Activated T-cell treated with anti-CD3 and anti-CD28 coated beads, Interleukin-2, amount 50 U/mL, for 1 hour (primary cell): Measurements from ENCODE around the gene PRKN.

ENCODE experiments used
- DNase-seq: peaks from one replicate; pipeline ENCODE4 v3.0.0-alpha.2; 2020

PRKN gene

DNA sequence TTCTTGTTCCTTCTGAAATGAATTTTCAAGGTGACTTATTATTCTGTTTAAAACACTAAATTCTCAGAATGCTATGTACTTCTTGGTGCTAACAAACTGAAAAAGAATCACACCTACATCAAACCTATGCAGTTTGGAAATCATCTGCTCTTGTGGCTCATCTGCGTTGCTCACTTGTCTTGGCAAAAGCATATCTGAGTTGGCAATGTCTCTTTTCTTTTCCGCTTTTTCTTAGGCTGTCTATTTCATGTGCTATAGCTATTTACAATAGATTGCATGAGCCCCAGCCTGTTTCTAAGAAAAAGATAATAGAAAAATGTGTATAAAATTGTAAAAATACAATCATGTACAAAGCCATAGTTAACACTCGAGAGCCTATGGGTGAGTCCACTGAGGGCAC lies 1104.8 kb downstream of the PRKN start:
- DNase-seq, result no peak

DNA sequence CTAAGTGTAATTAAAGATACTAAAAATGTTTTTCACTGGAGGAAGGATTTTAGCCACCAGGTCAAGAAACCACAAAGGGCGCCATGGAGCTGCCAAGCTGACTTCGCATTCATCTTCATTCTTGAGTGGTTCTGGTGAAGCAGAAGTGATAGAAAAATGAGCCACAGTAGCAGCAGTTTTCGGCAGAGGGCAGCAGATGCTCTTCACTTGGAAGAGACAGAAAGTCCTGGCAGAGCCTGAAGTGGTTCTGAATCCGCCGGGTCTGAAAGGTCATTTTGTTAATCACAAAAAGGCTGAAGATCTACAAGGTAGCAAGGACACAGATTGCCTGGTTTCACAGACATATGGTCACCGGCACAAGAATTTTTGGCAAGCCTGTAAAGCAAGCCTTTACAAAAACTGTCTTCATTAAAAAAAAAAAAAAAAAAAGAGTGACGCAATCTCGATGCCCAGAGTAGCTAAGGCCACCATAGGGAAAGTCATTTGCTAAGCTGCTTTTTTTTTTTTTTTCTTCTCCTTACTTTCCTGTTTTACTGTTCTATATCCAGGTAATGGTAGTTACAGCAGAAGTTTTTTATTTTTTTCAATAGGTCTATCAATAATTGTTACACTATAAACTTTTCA lies 1108.6 kb downstream of the PRKN start:
- no peak for DNase-seq

DNA sequence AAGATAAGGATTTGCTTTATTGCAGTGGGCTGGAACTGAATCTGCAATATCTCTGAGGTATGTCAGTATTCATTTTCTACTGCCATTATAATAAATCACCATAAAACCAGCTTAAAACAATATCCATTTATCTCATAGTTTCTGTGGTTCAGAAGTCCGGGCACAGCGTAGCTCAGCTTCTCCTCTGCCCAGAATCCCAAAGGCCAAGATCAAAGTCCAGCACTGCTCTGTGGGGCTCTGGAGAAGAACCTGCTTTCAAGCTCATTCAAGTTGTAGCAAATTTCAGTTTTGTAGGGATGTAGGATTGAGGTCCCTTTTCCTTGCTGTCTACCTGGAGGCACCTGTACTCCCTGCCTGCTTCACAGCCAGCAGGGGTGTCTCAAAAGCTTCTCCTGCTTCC lies 1113.9 kb downstream of the PRKN start:
- no peak for DNase-seq

DNA sequence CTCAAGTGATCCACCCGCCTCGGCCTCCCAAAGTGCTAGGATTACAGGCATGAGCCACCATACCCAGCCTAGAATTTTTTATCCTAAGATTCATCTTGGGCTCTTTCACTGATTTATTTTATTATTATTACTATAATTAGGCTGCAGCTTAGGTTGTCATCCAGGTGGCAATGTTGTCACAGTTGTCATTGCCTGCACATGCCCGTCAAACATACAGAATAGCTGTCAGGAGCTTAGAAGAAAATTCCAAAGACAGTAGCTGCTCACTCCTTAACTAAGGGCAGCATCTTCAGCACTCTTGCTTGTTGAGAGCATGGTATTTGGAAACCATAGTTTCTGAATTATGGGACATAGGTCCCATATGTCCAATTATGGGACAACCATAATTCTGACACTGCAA lies 1118.8 kb downstream of the PRKN start:
- no peak for DNase-seq

DNA sequence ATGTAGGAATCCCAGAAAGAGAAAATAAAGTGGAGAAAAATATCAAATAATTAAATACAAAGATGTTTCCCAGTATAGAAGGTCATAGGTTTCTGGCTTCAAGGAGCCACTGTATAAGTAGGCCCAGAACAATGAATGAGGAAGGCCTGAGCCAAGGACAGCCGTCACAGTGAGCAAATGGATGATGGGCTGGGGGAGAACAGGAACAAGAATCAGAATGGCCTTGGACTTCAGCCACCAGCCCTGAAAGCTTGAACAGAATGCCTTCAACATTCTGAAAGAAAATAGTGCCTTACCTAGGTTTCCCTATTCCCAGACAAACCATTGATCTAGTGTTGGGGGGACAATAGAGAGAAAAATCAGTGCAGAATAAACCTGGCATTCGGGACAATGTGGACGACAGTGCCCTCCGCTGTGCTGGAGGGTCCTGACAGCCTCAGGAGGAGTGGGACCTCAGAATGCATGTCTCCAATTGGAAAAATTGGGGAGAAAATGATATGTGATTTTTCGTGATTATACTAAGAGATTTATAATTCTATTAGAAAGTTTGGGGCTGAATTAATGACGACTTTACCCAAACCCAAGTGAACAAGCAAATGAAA lies 1119.8 kb downstream of the PRKN start:
- DNase-seq, result no peak

DNA sequence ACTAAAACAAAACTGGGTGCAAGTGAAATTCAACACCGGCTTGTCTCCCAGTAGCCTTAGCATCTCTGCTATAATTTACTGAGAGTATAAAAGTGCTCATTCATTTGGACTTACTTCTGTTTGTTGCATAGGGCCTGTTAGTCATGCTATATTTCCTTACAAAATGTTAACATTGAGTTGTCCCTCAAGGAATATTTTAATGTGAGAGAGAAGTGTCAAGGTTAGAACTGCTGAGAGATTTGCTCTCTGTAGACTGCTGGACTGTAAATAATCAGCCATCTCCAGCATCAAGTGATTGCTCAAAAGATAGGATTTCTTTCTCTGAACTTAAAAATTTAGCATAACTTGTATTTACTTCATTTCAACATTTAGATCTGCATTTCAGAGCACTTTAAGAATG lies 1125.2 kb downstream of the PRKN start:
- DNase-seq, result no peak

DNA sequence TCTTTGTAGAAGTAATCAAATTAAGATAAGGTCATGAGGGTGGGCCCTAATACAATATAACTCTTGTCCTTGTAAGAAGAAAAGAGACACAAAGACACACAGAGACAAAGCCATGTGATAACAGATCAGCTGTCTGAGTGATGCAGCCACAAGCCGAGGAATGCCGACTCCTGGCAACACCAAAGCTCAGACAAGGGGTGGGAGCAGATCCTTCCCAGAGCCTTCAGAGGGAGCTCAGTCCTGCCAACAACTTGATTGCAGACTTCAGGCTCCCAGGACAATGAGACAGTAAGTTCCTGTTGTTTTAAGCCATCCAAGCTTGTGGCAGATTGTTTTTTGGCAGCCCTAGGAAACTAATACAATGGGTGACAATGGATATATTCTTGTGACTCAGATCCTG lies 1128.7 kb downstream of the PRKN start:
- no peak for DNase-seq

DNA sequence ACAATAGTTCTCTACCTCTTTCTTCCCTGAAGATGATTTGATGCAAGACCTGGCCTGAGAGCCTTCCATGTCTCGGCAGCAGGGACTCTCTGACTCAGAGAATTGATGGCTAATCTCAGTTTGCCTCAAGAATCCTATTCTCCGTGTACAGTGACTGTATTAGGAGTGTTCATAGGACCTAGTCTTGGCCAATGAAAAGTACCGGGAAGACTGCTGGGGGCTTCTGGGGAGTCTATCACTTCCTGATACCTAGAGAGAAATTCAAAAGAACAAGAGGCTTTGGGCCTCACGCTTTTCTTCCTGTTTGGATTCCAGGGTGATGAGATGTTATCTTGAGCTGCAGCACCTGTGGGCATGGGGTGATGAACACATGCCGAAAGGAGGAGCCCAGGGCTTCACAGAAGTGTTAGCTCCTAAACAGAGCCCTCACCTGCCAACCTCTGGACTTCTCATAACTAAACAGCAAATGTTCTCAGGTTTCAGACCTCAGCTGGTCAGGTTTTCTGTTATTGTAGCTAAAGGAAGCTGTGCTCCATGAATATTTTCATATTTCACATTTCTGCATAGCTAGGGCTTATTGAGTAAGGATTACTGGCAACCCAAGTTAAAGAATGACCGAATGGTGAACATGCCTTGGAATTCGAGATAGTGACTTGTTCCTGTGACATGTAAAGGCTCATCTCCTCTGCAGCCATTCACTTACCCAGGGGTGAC lies 1130.6 kb downstream of the PRKN start:
- DNase-seq, result no peak

DNA sequence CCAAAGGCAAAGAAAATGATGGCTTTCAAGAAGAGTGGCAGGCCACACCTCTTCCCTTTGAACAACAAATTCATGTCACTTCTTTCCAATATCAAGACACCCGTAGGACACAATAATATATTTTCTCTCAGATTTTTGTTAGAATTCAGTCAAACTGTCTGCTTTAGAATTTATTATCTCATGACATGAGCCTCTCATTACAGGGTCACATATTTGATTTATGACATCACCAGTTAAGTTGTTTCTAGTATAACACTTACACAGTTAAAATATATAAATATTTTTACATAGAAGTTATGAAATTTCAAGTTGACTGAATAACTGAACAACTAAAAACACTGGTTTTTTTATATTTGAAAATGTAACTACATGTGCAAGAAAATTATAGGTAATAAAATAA lies 1133.2 kb downstream of the PRKN start:
- no peak for DNase-seq

DNA sequence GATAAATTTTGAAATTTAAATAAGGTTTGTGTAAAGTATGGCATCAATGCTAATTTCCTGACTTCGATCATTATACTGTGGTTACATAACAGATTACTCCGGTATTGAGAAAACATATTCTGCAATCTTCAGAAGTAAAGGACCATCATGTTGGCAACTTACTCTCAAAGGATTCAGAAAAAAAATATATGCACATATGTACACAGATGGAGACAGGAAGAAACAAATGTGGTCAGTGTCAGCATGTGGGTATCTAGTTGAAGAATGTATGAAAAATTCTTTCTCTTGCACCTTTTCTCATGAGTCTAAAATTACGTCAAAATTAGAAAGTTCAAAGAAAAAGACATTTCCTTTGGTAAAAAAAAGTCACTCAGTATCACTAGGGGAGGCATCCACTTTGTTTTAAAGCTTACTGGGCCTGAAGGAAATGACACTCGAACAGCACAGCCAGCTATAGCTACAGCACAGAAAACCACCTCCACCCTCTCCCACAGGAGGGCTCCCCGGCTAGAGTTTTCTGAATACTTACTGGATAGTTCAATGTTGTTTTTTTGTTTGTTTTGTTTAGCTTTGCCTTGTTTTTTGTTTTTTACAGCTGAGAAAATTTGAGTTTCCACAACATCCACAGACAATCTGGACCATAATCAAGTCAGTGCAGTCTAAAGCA lies 1136.5 kb downstream of the PRKN start:
- no peak for DNase-seq

DNA sequence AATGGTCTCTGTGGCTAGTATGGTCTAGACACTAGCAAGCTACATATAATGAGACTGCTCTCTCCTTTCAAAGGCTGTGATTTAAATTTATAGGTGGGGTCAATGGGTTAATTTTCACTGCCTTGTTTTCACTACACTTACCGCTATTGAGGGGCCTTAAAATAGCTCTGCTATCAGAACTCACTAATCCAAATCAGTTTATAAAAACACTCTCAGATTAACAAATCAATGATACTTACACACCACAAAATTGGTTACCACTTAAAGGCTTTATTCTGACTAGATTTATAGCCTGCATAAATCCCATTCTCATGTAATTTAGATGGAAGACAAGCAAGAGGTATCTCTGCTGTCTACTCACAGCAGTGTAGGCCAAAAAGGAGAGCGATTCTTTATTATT lies 1140.7 kb downstream of the PRKN start:
- no peak for DNase-seq

DNA sequence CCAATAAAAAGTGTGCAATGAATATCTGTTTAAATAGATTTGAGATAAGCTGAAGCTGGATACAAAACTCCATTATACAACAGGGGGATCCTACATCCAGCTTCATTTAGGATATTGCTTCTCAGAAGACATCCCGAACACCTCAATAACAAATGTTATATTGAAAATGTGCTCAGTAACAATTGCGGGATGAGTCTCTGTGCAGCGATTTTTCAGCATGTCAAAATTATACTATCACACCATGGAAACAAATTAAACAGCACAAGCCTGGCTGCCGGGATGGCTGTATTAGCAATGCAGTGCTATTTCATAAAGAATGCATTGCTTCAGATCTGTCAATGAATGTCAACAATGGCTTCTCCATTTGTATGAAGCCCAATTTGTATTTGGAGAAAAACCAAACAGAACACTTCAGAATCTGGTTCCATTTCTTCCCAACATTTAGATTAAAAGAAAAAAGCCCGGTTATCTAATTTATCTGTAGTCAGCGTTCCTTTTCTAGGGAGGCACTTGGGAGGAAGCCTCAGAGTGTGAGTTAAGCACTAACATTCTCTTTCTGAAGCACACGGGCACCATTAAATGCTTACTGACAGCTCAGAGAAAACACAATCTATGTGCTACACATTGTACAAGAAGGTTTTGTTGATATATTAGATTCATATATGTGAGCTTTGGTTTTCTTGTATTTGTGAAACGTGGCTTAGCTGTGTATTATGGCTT lies 1142.8 kb downstream of the PRKN start:
- DNase-seq, result no peak

DNA sequence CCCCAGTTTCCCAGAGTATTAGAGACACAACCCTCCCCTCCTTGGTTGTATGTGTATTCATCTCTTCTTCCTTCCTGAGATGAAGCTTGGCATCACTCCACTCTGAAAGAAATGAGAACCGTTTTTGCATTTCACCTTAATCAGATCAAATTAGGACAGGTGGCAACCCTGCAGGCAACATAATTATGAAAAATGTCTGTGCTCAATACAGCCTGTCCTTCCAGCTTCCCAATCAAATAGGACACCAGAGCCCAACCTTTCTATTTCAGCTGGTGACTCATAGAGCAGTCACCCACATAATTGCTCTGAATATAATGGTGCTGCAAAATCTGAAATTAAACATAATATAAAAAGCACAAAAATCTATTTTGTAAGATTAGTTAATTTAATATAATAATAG lies 1143.5 kb downstream of the PRKN start:
- no peak for DNase-seq

DNA sequence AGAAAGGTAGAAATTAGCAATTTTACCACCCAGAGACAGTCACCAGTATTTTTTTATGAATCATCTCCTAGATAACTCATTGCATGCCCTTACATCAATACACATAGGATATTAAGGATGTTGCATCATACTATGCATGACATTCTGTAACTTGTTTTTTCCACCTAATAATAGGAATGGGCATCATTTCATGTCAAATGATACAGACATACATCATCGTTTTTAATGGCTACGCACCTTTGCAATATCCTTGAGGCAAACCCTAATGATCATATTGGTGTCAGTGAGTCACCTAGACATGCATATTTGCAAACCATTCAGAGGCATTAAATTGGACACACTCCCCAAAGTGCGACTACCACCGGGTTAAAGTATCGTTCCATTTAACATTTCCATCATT lies 1144.0 kb downstream of the PRKN start:
- no peak for DNase-seq

DNA sequence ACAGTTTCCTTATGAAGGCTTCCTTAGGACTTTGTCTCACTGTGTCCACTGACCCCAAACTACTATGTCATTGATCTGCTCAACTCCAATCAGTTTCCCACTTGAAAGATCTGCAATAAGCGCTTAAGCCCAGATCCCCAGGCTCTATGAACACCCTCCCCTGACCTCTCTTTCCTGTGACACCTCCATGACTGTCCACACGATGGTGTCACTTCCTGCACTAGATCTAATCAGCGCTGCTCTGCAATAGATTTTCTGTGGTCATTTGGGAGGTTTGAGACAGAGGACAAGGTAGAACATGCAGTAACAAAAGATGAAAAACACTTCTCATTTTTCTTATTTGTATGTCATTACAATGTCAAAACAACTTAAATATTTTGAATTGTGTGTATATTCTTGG lies 1149.1 kb downstream of the PRKN start:
- no peak for DNase-seq

DNA sequence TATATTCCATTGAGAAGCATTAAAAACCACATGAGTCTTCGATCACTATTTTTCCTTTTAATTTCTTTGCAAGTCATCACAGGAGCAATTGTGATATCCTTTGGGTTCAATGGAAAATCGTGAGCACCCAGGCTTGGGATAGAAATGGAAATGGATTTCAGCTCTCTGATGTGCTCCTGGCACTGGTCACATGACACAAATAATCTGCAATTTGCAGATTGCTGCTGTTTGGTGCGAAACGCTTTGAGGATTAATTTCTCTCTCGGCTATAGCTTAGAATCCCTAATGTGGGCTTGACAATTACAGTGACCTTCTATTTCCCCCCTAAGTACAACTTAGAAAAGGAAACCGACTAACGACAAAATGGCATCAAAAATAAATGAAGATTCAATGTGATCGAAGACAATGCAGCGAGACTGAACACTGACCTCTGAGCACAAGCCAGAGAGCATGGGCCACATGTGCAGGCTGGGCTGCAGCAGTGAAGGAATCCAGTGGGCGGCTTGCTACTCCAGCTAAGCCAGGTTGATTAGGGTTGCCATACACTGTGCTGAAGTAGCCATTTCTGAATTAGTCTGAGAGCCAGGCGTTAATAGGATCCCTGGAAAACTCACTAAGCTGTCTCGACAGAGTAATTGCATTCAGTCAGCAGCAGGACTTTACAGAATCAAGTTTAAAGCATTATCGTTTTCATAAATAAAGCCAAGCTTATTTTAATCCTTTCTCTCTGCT lies 1151.9 kb downstream of the PRKN start:
- DNase-seq, result no peak

DNA sequence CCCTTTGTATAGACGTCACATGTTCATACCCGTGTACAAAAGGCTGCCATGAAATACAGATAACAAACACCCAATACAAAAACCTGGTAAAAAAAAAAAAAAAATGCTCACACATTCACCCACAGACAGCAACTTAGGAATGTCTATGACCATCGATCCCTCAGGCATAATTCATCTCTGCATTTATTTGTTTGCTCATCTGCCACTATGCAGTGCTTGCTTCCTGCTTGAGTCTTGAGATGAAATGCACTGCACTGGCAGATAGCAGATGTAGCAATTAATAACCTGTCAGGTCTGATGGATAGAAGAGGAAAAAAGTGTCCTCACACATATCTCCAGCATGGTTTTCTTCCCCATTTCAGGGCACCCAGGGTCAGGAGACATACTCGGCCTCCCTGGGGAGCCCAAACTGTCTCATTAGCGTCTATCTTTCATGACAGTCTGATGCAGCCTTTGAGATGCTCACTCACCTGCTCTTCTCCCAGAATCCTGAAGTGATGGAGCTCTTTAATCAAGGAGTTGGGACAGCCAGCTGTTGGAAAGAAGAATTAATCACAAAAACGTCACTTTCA lies 1158.6 kb downstream of the PRKN start:
- DNase-seq, result no peak

DNA sequence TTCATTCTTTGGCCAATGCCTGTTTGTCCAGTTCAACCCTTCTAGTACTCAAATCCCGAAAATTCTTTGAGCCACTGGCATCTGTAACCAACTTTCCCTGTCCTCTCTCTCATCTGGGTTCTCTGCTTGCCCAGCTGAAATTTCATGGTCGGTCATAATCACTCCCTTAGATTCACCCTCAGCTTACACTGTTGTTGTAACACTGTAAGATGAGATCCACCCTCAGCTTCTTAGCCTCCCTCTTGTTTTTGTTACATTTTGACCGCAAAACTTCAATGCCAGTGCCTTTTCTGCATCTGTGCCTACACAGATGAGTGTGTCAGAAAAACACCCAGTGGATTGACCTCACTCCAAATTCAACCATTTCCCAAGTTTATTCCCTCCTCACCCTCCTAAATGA lies 1162.6 kb downstream of the PRKN start:
- no peak for DNase-seq

DNA sequence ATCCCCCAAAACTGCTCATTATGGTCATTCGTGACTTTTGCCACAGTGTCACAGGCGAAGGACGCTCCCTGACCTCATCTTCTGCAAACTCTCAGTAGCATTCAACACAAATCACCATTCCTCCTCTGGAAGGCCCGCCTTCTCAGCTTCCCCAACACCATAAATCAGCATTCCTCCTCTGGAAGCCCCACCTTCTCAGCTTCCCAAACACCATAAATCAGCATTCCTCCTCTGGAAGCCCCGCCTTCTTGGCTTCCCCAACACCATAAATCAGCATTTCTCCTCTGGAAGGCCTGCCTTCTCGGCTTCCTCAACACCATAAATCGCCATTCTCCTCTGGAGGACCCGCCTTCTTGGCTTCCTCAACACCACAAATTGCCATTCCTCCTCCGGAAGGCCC lies 1165.7 kb downstream of the PRKN start:
- DNase-seq, result no peak

DNA sequence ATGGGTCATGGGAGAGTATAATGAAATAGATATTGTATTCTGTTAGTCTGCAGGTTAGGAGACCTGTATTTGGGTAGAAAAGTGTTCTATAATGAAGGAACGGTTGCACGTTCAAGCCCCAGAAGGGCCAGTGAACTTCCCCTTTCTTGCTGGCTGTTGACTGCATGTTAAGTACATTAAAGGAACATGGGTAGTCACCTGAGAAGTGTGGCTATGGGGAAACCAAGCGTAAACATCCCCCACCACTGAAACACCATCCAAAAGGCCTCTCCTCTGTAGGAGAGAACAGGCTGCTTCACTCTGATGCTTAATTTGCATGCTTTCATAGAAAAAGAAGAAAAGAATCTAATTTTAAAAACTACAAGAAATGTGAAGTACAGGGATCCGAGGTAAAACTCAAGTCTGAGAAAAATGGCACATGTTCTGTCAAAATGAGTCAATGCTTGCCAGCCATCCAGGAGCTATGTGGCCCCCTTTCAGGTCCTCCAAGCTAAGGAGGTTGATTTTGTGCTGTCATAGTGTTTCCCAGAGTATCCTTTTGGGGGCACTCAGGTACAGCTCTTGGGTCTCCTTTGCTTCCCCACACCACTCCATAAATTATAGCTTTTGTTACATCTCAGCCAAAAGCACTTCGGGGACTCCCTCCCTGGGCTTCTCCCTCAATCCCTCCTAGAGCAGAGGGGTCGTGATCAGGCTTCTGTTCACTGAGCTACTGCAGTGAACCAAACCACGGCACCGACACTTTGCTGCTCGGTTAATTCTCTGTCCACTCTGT lies 1170.0 kb downstream of the PRKN start:
- DNase-seq, result no peak

DNA sequence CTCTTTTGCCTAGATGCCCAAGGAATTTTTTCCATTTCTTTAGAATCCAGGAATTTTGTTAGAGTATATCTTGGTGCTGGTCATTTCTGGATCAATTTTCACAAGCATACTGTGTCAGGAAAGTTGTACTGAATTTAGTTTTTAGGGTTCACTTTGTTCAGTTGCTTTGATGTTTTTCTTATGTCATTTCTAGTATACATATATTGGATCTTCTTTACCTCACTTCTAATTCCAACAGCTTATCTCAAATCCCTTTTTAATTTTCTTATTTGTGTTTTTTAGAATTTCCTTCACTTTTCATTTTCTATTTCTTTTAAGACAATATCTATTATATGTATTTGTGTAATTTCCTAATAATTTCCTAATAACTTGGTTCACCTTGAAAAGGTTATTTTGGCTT lies 1172.7 kb downstream of the PRKN start:
- no peak for DNase-seq
